GM23248 (cell line): Measurements from ENCODE around the gene DMKN.

Source experiments
- EZH2 ChIP-seq: fragments of 200-600 bp; sonication (generic); IDR thresholded peaks from 2 replicates; pipeline ENCODE4 v1.6.1; 2018; ENCODE audit warnings: antibody characterized with exemption, mild to moderate bottlenecking; ENCODE audit not compliant: insufficient read depth, poor library complexity, severe bottlenecking
- EZH2phosphoT487 ChIP-seq: fragments of 200-600 bp; sonication (generic); IDR thresholded peaks from 2 replicates; pipeline ENCODE4 v1.6.1; 2018; ENCODE audit warnings: antibody characterized with exemption, moderate library complexity, mild to moderate bottlenecking, low read depth; ENCODE audit not compliant: insufficient read depth

DNA sequence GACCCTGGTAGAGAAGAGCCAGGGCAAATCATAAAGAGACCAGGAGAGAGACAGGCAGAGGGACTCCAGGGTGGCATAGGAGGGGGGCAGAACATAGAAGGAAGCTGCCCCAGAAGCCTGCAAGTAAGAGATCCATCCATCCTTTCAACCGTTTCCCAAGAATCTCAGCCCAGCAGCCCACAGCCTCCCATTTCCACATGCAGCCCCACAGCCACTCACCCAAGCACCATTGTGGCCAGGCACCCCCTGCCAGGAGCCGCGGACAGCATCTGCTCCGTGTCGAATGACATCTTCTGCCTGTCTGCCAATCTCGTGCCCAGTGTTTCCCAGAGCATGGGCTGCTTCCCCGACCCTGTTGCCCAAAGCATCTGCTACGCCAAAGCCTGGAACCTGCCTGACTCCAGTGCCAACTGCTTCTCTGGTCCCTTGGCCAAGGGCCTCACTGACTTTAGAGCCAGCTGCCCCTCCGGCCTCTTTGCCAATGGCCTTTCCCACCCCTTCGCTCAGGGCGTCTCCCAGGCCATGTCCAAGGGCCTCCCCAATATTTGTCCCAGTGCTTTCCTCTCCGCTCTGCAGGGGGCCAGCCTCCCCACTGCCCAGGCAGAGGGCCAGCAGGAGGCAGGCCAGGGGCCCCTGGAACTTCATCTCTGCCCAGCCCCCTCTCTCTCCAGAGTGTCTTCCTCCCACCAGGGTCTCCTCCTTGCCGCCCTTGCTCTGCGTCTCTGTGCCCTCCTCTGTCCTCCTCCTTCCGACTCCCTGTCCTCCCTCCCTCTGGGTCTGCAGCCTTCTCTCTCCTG, 420 bp downstream of the DMKN start:
- TF ChIP-seq EZH2, result no peak
- no peak for TF ChIP-seq EZH2phosphoT487
